ENCODE measurements around the gene RASSF9.

GRCh38 chr12:85834378-85834777 is 1.8 kb downstream of the RASSF9 start:
- TF ChIP-seq PTBP1 (IDR thresholded peaks at IDR 0.05; ENCODE audit: low read depth, low read length), result no peak
- TF ChIP-seq, protein P1, sequence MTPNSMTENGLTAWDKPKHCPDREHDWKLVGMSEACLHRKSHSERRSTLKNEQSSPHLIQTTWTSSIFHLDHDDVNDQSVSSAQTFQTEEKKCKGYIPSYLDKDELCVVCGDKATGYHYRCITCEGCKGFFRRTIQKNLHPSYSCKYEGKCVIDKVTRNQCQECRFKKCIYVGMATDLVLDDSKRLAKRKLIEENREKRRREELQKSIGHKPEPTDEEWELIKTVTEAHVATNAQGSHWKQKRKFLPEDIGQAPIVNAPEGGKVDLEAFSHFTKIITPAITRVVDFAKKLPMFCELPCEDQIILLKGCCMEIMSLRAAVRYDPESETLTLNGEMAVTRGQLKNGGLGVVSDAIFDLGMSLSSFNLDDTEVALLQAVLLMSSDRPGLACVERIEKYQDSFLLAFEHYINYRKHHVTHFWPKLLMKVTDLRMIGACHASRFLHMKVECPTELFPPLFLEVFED (CRISPR knock-in tag; conservative IDR thresholded peaks at IDR 0.05), result no peak
- TF ChIP-seq, protein P2, sequence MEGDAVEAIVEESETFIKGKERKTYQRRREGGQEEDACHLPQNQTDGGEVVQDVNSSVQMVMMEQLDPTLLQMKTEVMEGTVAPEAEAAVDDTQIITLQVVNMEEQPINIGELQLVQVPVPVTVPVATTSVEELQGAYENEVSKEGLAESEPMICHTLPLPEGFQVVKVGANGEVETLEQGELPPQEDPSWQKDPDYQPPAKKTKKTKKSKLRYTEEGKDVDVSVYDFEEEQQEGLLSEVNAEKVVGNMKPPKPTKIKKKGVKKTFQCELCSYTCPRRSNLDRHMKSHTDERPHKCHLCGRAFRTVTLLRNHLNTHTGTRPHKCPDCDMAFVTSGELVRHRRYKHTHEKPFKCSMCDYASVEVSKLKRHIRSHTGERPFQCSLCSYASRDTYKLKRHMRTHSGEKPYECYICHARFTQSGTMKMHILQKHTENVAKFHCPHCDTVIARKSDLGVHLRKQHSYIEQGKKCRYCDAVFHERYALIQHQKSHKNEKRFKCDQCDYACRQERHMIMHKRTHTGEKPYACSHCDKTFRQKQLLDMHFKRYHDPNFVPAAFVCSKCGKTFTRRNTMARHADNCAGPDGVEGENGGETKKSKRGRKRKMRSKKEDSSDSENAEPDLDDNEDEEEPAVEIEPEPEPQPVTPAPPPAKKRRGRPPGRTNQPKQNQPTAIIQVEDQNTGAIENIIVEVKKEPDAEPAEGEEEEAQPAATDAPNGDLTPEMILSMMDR (IDR thresholded peaks at IDR 0.05 in 2 of 3, conservative IDR thresholded peaks at IDR 0.05 in 1 of 3; ENCODE audit: insufficient read depth in 2 of 3, low read depth in 1 of 3, low read length in 3 of 3), result no peak
- TF ChIP-seq CBX2 (IDR thresholded peaks at IDR 0.05; ENCODE audit: insufficient read depth, low read length, poor library complexity, severe bottlenecking), result no peak
- no peak for TF ChIP-seq POLR2AphosphoS5 (IDR thresholded peaks at IDR 0.05; ENCODE audit: control insufficient read depth, insufficient read depth, low read depth, low read length)
- TF ChIP-seq ZNF408 (CRISPR knock-in tag; IDR thresholded peaks at IDR 0.05; ENCODE audit: low read depth), result no peak
- no peak for TF ChIP-seq HDAC6 (IDR thresholded peaks at IDR 0.05; ENCODE audit: low read depth, low read length)
- TF ChIP-seq CHD2 (IDR thresholded peaks at IDR 0.05; ENCODE audit: low read depth, low read length), result no peak
- TF ChIP-seq SP1 (CRISPR knock-in tag; IDR thresholded peaks at IDR 0.05), result no peak
- TF ChIP-seq, protein P3, sequence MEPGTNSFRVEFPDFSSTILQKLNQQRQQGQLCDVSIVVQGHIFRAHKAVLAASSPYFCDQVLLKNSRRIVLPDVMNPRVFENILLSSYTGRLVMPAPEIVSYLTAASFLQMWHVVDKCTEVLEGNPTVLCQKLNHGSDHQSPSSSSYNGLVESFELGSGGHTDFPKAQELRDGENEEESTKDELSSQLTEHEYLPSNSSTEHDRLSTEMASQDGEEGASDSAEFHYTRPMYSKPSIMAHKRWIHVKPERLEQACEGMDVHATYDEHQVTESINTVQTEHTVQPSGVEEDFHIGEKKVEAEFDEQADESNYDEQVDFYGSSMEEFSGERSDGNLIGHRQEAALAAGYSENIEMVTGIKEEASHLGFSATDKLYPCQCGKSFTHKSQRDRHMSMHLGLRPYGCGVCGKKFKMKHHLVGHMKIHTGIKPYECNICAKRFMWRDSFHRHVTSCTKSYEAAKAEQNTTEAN (CRISPR knock-in tag; IDR thresholded peaks at IDR 0.05), result no peak
- no peak for TF ChIP-seq BRCA1 (IDR thresholded peaks at IDR 0.05)
- no peak for TF ChIP-seq BRCA1 (CRISPR knock-in tag; IDR thresholded peaks at IDR 0.05)
- TF ChIP-seq ZFX (CRISPR knock-in tag; IDR thresholded peaks at IDR 0.05), result no peak
- TF ChIP-seq PPARD (CRISPR knock-in tag; IDR thresholded peaks at IDR 0.05), result no peak
- no peak for TF ChIP-seq NFIX (CRISPR knock-in tag; IDR thresholded peaks at IDR 0.05; ENCODE audit: low read depth)

Measured in K562 (cell line).